ENCODE results near the gene SCFD2.

The SCFD2 gene

DNA sequence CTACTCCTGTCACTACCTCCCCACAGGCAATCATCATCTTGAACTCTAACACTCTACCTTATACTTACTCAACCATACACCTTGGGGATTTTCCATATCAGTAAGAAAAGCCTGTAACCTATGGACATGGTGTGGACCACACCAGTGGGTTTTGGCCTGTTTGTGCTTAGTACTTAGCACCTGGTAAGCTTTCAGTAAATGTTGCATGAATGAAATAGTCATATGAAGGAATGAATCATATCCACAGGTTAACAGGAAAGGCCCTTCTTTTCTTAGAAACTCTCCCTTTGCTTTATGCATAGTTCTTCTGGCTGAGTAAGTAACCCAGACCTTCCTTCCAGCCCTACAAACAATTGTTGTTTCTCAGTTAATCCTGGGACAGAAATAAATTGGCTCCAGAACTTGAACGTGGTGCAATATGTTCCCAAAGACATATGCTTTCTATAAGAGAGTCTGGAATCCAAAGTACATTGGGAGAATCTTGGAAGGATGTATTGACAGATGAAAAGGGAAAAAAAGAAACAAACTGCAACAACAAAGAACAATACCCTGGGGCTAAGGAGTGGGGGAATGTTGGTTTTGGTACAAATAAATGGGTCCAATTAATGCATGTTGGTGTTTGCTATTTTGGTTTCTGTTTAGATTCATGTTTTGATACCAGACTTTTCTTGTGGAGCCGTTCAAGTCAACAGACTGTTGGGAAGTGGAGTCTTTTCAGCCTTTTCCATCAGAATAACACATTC lies 475.9 kb downstream of the SCFD2 start:
- TF ChIP-seq CTCF (IDR thresholded peaks at IDR 0.05; ENCODE audit: borderline replicate concordance, extremely low read depth, low read length, poor library complexity, severe bottlenecking) = no peak
- no peak for TF ChIP-seq EZH2 (IDR thresholded peaks at IDR 0.05; ENCODE audit: borderline replicate concordance, low read depth, low read length, severe bottlenecking)
- H3K4me2 ChIP-seq (ENCODE audit: insufficient read depth, low read length) = no peak overlapping the region

GRCh38 chr4:52889354-52889753 lies 476.5 kb downstream of the SCFD2 start:
- H3K9me3 ChIP-seq (ENCODE audit: insufficient read depth, low read length, severe bottlenecking) = peaks cover 16% of the 10 kb centered on the region
- no peak overlapping the region for H3K27ac ChIP-seq (ENCODE audit: low read length)
- H3K4me1 ChIP-seq (ENCODE audit: insufficient read depth, low read length) = peaks cover 4% of the 10 kb centered on the region; the same call in 1 of the 2 replicates
- H3K4me2 ChIP-seq (ENCODE audit: insufficient read depth, low read length) = no peak overlapping the region
- no peak overlapping the region for H3K4me3 ChIP-seq (ENCODE audit: low read depth in 1 of 2, low read length in 2 of 2)
- peaks cover 20% of the 10 kb centered on the region; the same call in 1 of the 2 replicates for H3K36me3 ChIP-seq (ENCODE audit: insufficient read depth, low read length)
- H3K9ac ChIP-seq (ENCODE audit: low read depth, low read length) = no peak overlapping the region
- TF ChIP-seq EZH2 (IDR thresholded peaks at IDR 0.05; ENCODE audit: borderline replicate concordance, low read depth, low read length, severe bottlenecking) (no peak), CTCF (IDR thresholded peaks at IDR 0.05; ENCODE audit: borderline replicate concordance, extremely low read depth, low read length, poor library complexity, severe bottlenecking) (no peak)
- H4K20me1 ChIP-seq (ENCODE audit: insufficient read depth, low read length) = no peaks in the 10 kb centered on the region
- H3K79me2 ChIP-seq (ENCODE audit: insufficient read depth, low read length) = no peaks in the 10 kb centered on the region
- ATAC-seq (ENCODE audit: insufficient read depth, low read depth) = no peak
- no peak overlapping the region for H2AFZ ChIP-seq (ENCODE audit: low read depth, low read length)
- no peak for DNase-seq
- no peaks in the 10 kb centered on the region for H3K27me3 ChIP-seq (ENCODE audit: insufficient read depth, low read length, poor library complexity)

More for the DNA sequence above, 475.9 kb downstream of the SCFD2 start:
- Histone ChIP-seq H3K4me1 (ENCODE audit: insufficient read depth, low read length) (peaks cover 10% of the 10 kb centered on the region; the same call in 1 of the 2 replicates), H3K36me3 (ENCODE audit: insufficient read depth, low read length) (peaks cover 20% of the 10 kb centered on the region; the same call in 1 of the 2 replicates), H3K27me3 (ENCODE audit: insufficient read depth, low read length, poor library complexity) (no peaks in the 10 kb centered on the region), H2AFZ (ENCODE audit: low read depth, low read length) (no peak overlapping the region), H3K27ac (ENCODE audit: low read length) (no peak overlapping the region), H3K79me2 (ENCODE audit: insufficient read depth, low read length) (no peaks in the 10 kb centered on the region), H3K9me3 (ENCODE audit: insufficient read depth, low read length, severe bottlenecking) (peaks cover 16% of the 10 kb centered on the region), H3K9ac (ENCODE audit: low read depth, low read length) (no peak overlapping the region), H3K4me3 (ENCODE audit: low read depth in 1 of 2, low read length in 2 of 2) (no peak overlapping the region), H4K20me1 (ENCODE audit: insufficient read depth, low read length) (no peaks in the 10 kb centered on the region)
- no peak for DNase-seq
- no peak for ATAC-seq (ENCODE audit: insufficient read depth, low read depth)

- no peak for ATAC-seq (ENCODE audit: insufficient read depth, low read depth)
- DNase-seq = no peak
- Histone ChIP-seq H3K27me3 (ENCODE audit: insufficient read depth, low read length, poor library complexity) (no peaks in the 10 kb centered on the region), H3K4me3 (ENCODE audit: low read depth in 1 of 2, low read length in 2 of 2) (no peak overlapping the region), H3K4me2 (ENCODE audit: insufficient read depth, low read length) (no peak overlapping the region), H3K79me2 (ENCODE audit: insufficient read depth, low read length) (no peaks in the 10 kb centered on the region), H3K27ac (ENCODE audit: low read length) (no peak overlapping the region), H3K9ac (ENCODE audit: low read depth, low read length) (no peak overlapping the region), H2AFZ (ENCODE audit: low read depth, low read length) (no peak overlapping the region), H3K4me1 (ENCODE audit: insufficient read depth, low read length) (peaks cover 8% of the 10 kb centered on the region), H3K36me3 (ENCODE audit: insufficient read depth, low read length) (peaks cover 20% of the 10 kb centered on the region; the same call in 1 of the 2 replicates), H3K9me3 (ENCODE audit: insufficient read depth, low read length, severe bottlenecking) (peaks cover 16% of the 10 kb centered on the region), H4K20me1 (ENCODE audit: insufficient read depth, low read length) (no peaks in the 10 kb centered on the region)
- TF ChIP-seq CTCF (IDR thresholded peaks at IDR 0.05; ENCODE audit: borderline replicate concordance, extremely low read depth, low read length, poor library complexity, severe bottlenecking) (no peak), EZH2 (IDR thresholded peaks at IDR 0.05; ENCODE audit: borderline replicate concordance, low read depth, low read length, severe bottlenecking) (no peak)
Measured at GRCh38 chr4:52884994-52885393, 480.9 kb downstream of the SCFD2 start.

Data from DND-41 (cell line).